H9 (cell line): ENCODE results near the gene TMEM233. TPM values are rescaled to one million over a fixed set of nuclear protein-coding genes. Genes with fewer than 3 reads are reported as not detected.
A peak's percentile ranks its signal among the peaks of the same experiment; 100 is the strongest.

ENCODE experiments used
- DNase-seq: peaks from one replicate; pipeline ENCODE4 v3.0.0-alpha.2; 2017
- H2AFZ ChIP-seq: one replicate; pipeline ENCODE4 v1.6.1; 2013; ENCODE audit warnings: mild to moderate bottlenecking, low read length, control low read depth, moderate library complexity
- H2AK5ac ChIP-seq: 2 replicates; pipeline ENCODE4 v1.6.1; 2013; ENCODE audit warnings: low read length, control low read depth, mixed read lengths; ENCODE audit not compliant: insufficient read length
- H2BK120ac ChIP-seq: one replicate; pipeline ENCODE4 v1.6.1; 2013; ENCODE audit warnings: low read depth, mild to moderate bottlenecking, low read length, control low read depth, inconsistent platforms; ENCODE audit not compliant: poor library complexity, severe bottlenecking
- H2BK12ac ChIP-seq: 2 replicates; pipeline ENCODE4 v1.6.1; 2013; ENCODE audit warnings: low read length, control low read depth, mixed read lengths, low read depth; ENCODE audit not compliant: insufficient read length
- H2BK15ac ChIP-seq: 2 replicates; pipeline ENCODE4 v1.6.1; 2013; ENCODE audit warnings: low read depth, low read length, control low read depth
- H2BK20ac ChIP-seq: one replicate; pipeline ENCODE4 v1.6.1; 2013; ENCODE audit warnings: low read depth, mild to moderate bottlenecking, low read length, control low read depth, inconsistent platforms; ENCODE audit not compliant: poor library complexity, severe bottlenecking
- H2BK5ac ChIP-seq: 2 replicates; pipeline ENCODE4 v1.6.1; 2013; ENCODE audit warnings: low read length, control low read depth, mixed read lengths; ENCODE audit not compliant: insufficient read length
- H3K14ac ChIP-seq: 2 replicates; pipeline ENCODE4 v1.6.1; 2013; ENCODE audit warnings: low read length, control low read depth; ENCODE audit not compliant: insufficient read depth
- H3K18ac ChIP-seq: 2 replicates; pipeline ENCODE4 v1.6.1; 2013; ENCODE audit warnings: low read depth, mild to moderate bottlenecking, mixed read lengths, low read length, control low read depth; ENCODE audit not compliant: insufficient read length
- H3K23ac ChIP-seq: 2 replicates; pipeline ENCODE4 v1.6.1; 2013; ENCODE audit warnings: low read length, control low read depth, mixed read lengths, low read depth; ENCODE audit not compliant: insufficient read length
- H3K23me2 ChIP-seq: 2 replicates; pipeline ENCODE4 v1.6.1; 2013; ENCODE audit warnings: low read depth, mild to moderate bottlenecking, mixed read lengths, low read length, control low read depth; ENCODE audit not compliant: insufficient read length, poor library complexity, severe bottlenecking
- H3K27ac ChIP-seq: 2 replicates; pipeline ENCODE4 v1.5.1; 2013; ENCODE audit warnings: low read length, control low read depth, mixed read lengths, low read depth; ENCODE audit not compliant: insufficient read length
- H3K27me3 ChIP-seq: 2 replicates; pipeline ENCODE4 v1.6.1; 2013; ENCODE audit warnings: low read length, control low read depth, inconsistent platforms; ENCODE audit not compliant: insufficient read depth
- H3K4ac ChIP-seq: 2 replicates; pipeline ENCODE4 v1.6.1; 2013; ENCODE audit warnings: low read depth, mild to moderate bottlenecking, control low read depth, inconsistent platforms, low read length, moderate library complexity
- H3K4me1 ChIP-seq: 2 replicates; pipeline ENCODE4 v1.6.1; 2013; ENCODE audit warnings: low read length, control low read depth, inconsistent platforms; ENCODE audit not compliant: insufficient read depth
- H3K4me2 ChIP-seq: 2 replicates; pipeline ENCODE4 v1.6.1; 2013; ENCODE audit warnings: low read length, control low read depth, mixed read lengths; ENCODE audit not compliant: insufficient read length, insufficient read depth
- H3K56ac ChIP-seq: 2 replicates; pipeline ENCODE4 v1.6.1; 2013; ENCODE audit warnings: low read depth, mild to moderate bottlenecking, mixed read lengths, low read length, control low read depth; ENCODE audit not compliant: insufficient read length
- H3K79me1 ChIP-seq: 2 replicates; pipeline ENCODE4 v1.6.1; 2013; ENCODE audit warnings: low read depth, mild to moderate bottlenecking, moderate library complexity, low read length, control low read depth, inconsistent platforms; ENCODE audit not compliant: insufficient read depth, poor library complexity, severe bottlenecking
- H3K79me2 ChIP-seq: 2 replicates; pipeline ENCODE4 v1.6.1; 2013; ENCODE audit warnings: low read length, control low read depth, inconsistent platforms; ENCODE audit not compliant: insufficient read depth
- H3K9ac ChIP-seq: 2 replicates; pipeline ENCODE4 v1.6.1; 2013; ENCODE audit warnings: low read length, control low read depth, mixed read lengths; ENCODE audit not compliant: insufficient read length; ENCODE audit errors: extremely low read depth
- H3K9me3 ChIP-seq: one replicate; pipeline ENCODE4 v1.6.1; 2013; ENCODE audit warnings: low read depth, low read length, inconsistent platforms; ENCODE audit not compliant: control insufficient read depth
- H3T11ph ChIP-seq: one replicate; pipeline ENCODE4 v1.6.1; 2013; ENCODE audit warnings: mild to moderate bottlenecking, low read length, control low read depth, inconsistent platforms
- H4K20me1 ChIP-seq: one replicate; pipeline ENCODE4 v1.6.1; 2013; ENCODE audit not compliant: control insufficient read depth, insufficient read length, insufficient read depth
- H4K5ac ChIP-seq: 2 replicates; pipeline ENCODE4 v1.6.1; 2013; ENCODE audit warnings: low read depth, mild to moderate bottlenecking, mixed read lengths, low read length, control low read depth; ENCODE audit not compliant: insufficient read length
- H4K8ac ChIP-seq: replicated peaks from 2 replicates; pipeline ENCODE4 v1.6.1; 2013; ENCODE audit warnings: low read length, control low read depth, mixed read lengths, low read depth; ENCODE audit not compliant: insufficient read length
- H4K91ac ChIP-seq: 2 replicates; pipeline ENCODE4 v1.6.1; 2013; ENCODE audit warnings: low read depth, mild to moderate bottlenecking, moderate library complexity, mixed read lengths, low read length, control low read depth; ENCODE audit not compliant: insufficient read length
- H3K27ac Mint-ChIP-seq, 3 experiments: 2 replicates in 2 of 3; 3 replicates in 1 of 3; pipeline ENCODE4 v1.8.0; 2020 to 2021; ENCODE audit warnings: mixed read lengths in 3 of 3, mild to moderate bottlenecking in 1 of 3, moderate library complexity in 1 of 3
- H3K27me3 Mint-ChIP-seq: 2 replicates; pipeline ENCODE4 v1.8.0; 2021; ENCODE audit warnings: low read depth, mild to moderate bottlenecking, moderate library complexity, mixed read lengths
- H3K36me3 Mint-ChIP-seq, 3 experiments: 2 replicates in 2 of 3; 3 replicates in 1 of 3; pipeline ENCODE4 v1.8.0; 2020 to 2021; ENCODE audit warnings: low read depth in 3 of 3, mixed read lengths in 3 of 3; ENCODE audit not compliant: insufficient read depth in 1 of 3
- H3K4me1 Mint-ChIP-seq, 2 experiments: 2 replicates each; pipeline ENCODE4 v1.8.0; 2020; ENCODE audit warnings: mixed read lengths in 2 of 2
- H3K4me3 Mint-ChIP-seq, 2 experiments: 2 replicates in 1 of 2; 3 replicates in 1 of 2; pipeline ENCODE4 v1.8.0; 2020 to 2021; ENCODE audit warnings: mild to moderate bottlenecking in 2 of 2, mixed read lengths in 2 of 2, moderate library complexity in 1 of 2
- H3K9me3 Mint-ChIP-seq, 2 experiments: 2 replicates in 1 of 2; 3 replicates in 1 of 2; pipeline ENCODE4 v1.8.0; 2020; ENCODE audit warnings: mild to moderate bottlenecking in 2 of 2, mixed read lengths in 2 of 2, moderate library complexity in 1 of 2
- CTCF ChIP-seq: fragments of 200-600 bp; sonication (generic); conservative IDR thresholded peaks from 3 replicates; pipeline ENCODE4 v1.8.0; 2021; ENCODE audit warnings: antibody characterized with exemption, mild to moderate bottlenecking
- WGBS: extraction: QIAGEN DNeasy Blood & Tissue Kit; methylation state at CpG from one replicate; pipeline ENCODE4 v1.1.7; 2013; ENCODE audit warnings: missing lambda C conversion rate, low lambda C conversion rate, mixed read lengths; ENCODE audit not compliant: insufficient read length; ENCODE audit errors: extremely low coverage; 5-methylcytosine and 5-hydroxymethylcytosine counted together
- total RNA-seq: library from RNA; stranded (reverse); gene quantifications from 2 replicates; pipeline ENCODE4 v1.2.1, GENCODE V29; 2021

Gene TMEM233
- total RNA-seq, 1 experiment from 2014 or later: not detected

- Histone ChIP-seq H2AFZ (no peak overlapping the region), H3K79me2 (no peaks in the 10 kb centered on the region; the same call in 1 of the 2 replicates), H3K18ac (no peak overlapping the region), H2AK5ac (no peak overlapping the region), H3K23me2 (no peaks in the 10 kb centered on the region), H3K27me3 (peaks cover 3% of the 10 kb centered on the region; the same call in 1 of the 2 replicates), H2BK15ac (no peak overlapping the region), H2BK20ac (no peak overlapping the region), H3K27ac (no peak overlapping the region), H3K9me3 (no peaks in the 10 kb centered on the region), H2BK120ac (no peak overlapping the region), H3T11ph (no peak overlapping the region), H4K5ac (no peak overlapping the region), H4K20me1 (no peaks in the 10 kb centered on the region), H3K4me2 (no peak overlapping the region), H3K4me1 (no peaks in the 10 kb centered on the region), H2BK5ac (no peak overlapping the region), H3K79me1 (no peaks in the 10 kb centered on the region), H3K56ac (no peak overlapping the region), H3K4ac (no peak overlapping the region), H3K14ac (no peak overlapping the region), H3K23ac (no peak overlapping the region), H4K91ac (no peak overlapping the region), H2BK12ac (no peak overlapping the region), H3K9ac (no peak overlapping the region), H4K8ac (no peak overlapping the region)
- no CpG with 5 or more reads among the region's 9 CpGs for WGBS
- H3K27me3 Mint-ChIP-seq: peaks cover 16% of the 10 kb centered on the region
- peak; percentile 71 for DNase-seq
- H3K4me1 Mint-ChIP-seq: no peaks in the 10 kb centered on the region
- H3K27ac Mint-ChIP-seq: no peak overlapping the region
- no peak overlapping the region for H3K4me3 Mint-ChIP-seq
- H3K9me3 Mint-ChIP-seq: no peaks in the 10 kb centered on the region; a peak in 1 of 5 replicates
- no peaks in the 10 kb centered on the region for H3K36me3 Mint-ChIP-seq
- peak; percentile 92 for TF ChIP-seq CTCF
Measured at GRCh38 chr12:119544765-119545625, 48.6 kb upstream of the TMEM233 start.
